MCF 10A (cell line): ENCODE results near the gene VAMP8. TPM values are rescaled to one million over a fixed set of nuclear protein-coding genes. Genes with fewer than 3 reads are reported as not detected.

ENCODE experiments used
- BruUV-seq: library from RNA; stranded (reverse); fragments of 400-500 nt; replicated peaks from 2 replicates; lab custom pipeline; 2021; lab: Mats Ljungman, UMichigan
- CTCF ChIA-PET: fragments of 300-600 bp; sonication (Branson Sonifier 250); formaldehyde crosslinking; extraction: SDS; loops from one replicate; lab custom pipeline; 2021; ENCODE audit warnings: antibody characterized with exemption, inconsistent platforms; lab: Yijun Ruan, JAX
- POLR2A ChIA-PET: fragments of 300-600, 350-650 bp; sonication (Branson Sonifier 250); formaldehyde crosslinking; extraction: SDS; loops from one replicate; lab custom pipeline; 2020; ENCODE audit warnings: antibody characterized with exemption, inconsistent platforms; lab: Yijun Ruan, JAX
- DNase-seq: peaks from one replicate; pipeline ENCODE4 v3.0.0-alpha.2; 2018; ENCODE audit not compliant: unreplicated experiment
- H3K27ac Mint-ChIP-seq: one replicate; pipeline ENCODE4 v1.8.0; 2022; ENCODE audit warnings: mild to moderate bottlenecking, low read depth, mixed read lengths; ENCODE audit not compliant: unreplicated experiment
- H3K27me3 Mint-ChIP-seq: one replicate; pipeline ENCODE4 v1.8.0; 2022; ENCODE audit warnings: mixed read lengths; ENCODE audit not compliant: insufficient read depth, unreplicated experiment
- H3K36me3 Mint-ChIP-seq: one replicate; pipeline ENCODE4 v1.8.0; 2022; ENCODE audit warnings: mild to moderate bottlenecking, moderate library complexity, mixed read lengths; ENCODE audit not compliant: insufficient read depth, unreplicated experiment
- H3K4me1 Mint-ChIP-seq: one replicate; pipeline ENCODE4 v1.8.0; 2022; ENCODE audit warnings: mixed read lengths; ENCODE audit not compliant: insufficient read depth, unreplicated experiment
- H3K4me3 Mint-ChIP-seq: one replicate; pipeline ENCODE4 v1.8.0; 2022; ENCODE audit warnings: mild to moderate bottlenecking, moderate library complexity, mixed read lengths; ENCODE audit not compliant: unreplicated experiment
- H3K9me3 Mint-ChIP-seq: one replicate; pipeline ENCODE4 v1.8.0; 2022; ENCODE audit warnings: mixed read lengths; ENCODE audit not compliant: unreplicated experiment
- CTCF ChIP-seq: fragments of 200-600 bp; IDR thresholded peaks from one replicate; pipeline ENCODE4 v1.8.0; 2022; ENCODE audit warnings: antibody characterized with exemption, mild to moderate bottlenecking; ENCODE audit not compliant: unreplicated experiment
- intact Hi-C: fragments of 100-400 bp; cut with micrococcal nuclease; formaldehyde crosslinking; loops from 2 replicates; pipeline ENCODE4 v1.14.1; 2022
- total RNA-seq: library from RNA; stranded (reverse); gene quantifications from 2 replicates; pipeline ENCODE4 v1.2.3, GENCODE V29; 2022

The VAMP8 gene
- total RNA-seq, 1 experiment from 2014 or later: 56.0 TPM

GRCh38 chr2:85539361-85540132, 37.8 kb upstream of the VAMP8 start:
- no TSS peak for BruUV-seq
- Mint-ChIP-seq H3K4me1 (peaks cover 51% of the 10 kb centered on the region), H3K36me3 (peaks cover 57% of the 10 kb centered on the region), H3K4me3 (peak overlapping the region; percentile 98), H3K27me3 (no peaks in the 10 kb centered on the region), H3K9me3 (no peaks in the 10 kb centered on the region), H3K27ac (peak overlapping the region; percentile 96)
- ChIA-PET CTCF (interaction anchor here (0.6 to 5.3 kb wide), 10 partner anchors 11 to 787 kb away, joined by 3 to 53 read pairs (median 6); partner anchors contain the start of gene SH2D6), POLR2A (interaction anchor here (0.6 to 18.1 kb wide), 43 partner anchors 8 to 477 kb away, joined by 3 to 376 read pairs (median 7); partner anchors contain the start of genes C2orf68, ELMOD3, GGCX and RETSAT)
- intact Hi-C loops: loop anchor here (1.0 kb wide), 2 partner anchors 34 to 40 kb away; no protein-coding TSS in a partner anchor
- peak; percentile 63 for DNase-seq
- no peak for TF ChIP-seq CTCF

GRCh38 chr2:85540133-85540648, 37.2 kb upstream of the VAMP8 start:
- Mint-ChIP-seq H3K4me3 (peak overlapping the region; percentile 98), H3K27me3 (no peaks in the 10 kb centered on the region), H3K36me3 (peaks cover 63% of the 10 kb centered on the region), H3K9me3 (no peaks in the 10 kb centered on the region), H3K27ac (peak overlapping the region; percentile 96), H3K4me1 (peaks cover 46% of the 10 kb centered on the region)
- POLR2A ChIA-PET: interaction anchor here (0.6 to 18.1 kb wide), 27 partner anchors 9 to 1181 kb away, joined by 3 to 376 read pairs (median 11); partner anchors contain the start of genes C2orf68, ELMOD3, GGCX and RETSAT
- intact Hi-C loops: no loop called here
- peak; percentile 38 for DNase-seq
- no peak for TF ChIP-seq CTCF
- TSS peak; percentile 31 for BruUV-seq
- CTCF ChIA-PET: interaction anchor here (0.6 to 5.3 kb wide), 10 partner anchors 11 to 787 kb away, joined by 3 to 53 read pairs (median 4); partner anchors contain the start of gene SH2D6

DNA sequence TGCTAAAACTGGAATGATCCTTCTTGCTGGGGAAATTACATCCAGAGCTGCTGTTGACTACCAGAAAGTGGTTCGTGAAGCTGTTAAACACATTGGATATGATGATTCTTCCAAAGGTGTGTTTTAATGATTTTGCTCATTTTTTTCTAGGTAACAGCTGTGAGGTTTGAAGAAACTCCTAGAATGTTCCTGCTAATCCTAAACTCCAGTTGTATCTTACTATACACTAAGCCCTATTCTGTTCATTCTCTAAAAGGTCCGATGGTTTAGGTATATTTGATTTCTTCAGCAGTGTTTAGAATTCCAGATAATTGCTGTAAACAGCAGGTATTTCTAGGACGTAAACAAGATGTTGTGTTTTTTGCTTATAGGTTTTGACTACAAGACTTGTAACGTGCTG, 36.1 kb upstream of the VAMP8 start:
- Mint-ChIP-seq H3K4me1 (peaks cover 39% of the 10 kb centered on the region), H3K36me3 (peaks cover 69% of the 10 kb centered on the region), H3K9me3 (no peaks in the 10 kb centered on the region), H3K27me3 (no peaks in the 10 kb centered on the region), H3K27ac (peak overlapping the region; percentile 35), H3K4me3 (peak overlapping the region; percentile 98)
- CTCF ChIA-PET: interaction anchor here (0.6 to 5.3 kb wide), 9 partner anchors 10 to 244 kb away, joined by 3 to 53 read pairs (median 3); partner anchors contain the start of gene SH2D6
- POLR2A ChIA-PET: interaction anchor here (0.6 to 18.1 kb wide), 25 partner anchors 8 to 217 kb away, joined by 3 to 376 read pairs (median 8); partner anchors contain the start of genes C2orf68, ELMOD3, GGCX and RETSAT
- intact Hi-C loops: loop anchor here (1.0 kb wide), 1 partner anchor 121 kb away; no protein-coding TSS in a partner anchor
- no peak for DNase-seq
- no TSS peak for BruUV-seq
- TF ChIP-seq CTCF: no peak
